ENCODE results near the gene KCNQ5.

KCNQ5 gene

DNA sequence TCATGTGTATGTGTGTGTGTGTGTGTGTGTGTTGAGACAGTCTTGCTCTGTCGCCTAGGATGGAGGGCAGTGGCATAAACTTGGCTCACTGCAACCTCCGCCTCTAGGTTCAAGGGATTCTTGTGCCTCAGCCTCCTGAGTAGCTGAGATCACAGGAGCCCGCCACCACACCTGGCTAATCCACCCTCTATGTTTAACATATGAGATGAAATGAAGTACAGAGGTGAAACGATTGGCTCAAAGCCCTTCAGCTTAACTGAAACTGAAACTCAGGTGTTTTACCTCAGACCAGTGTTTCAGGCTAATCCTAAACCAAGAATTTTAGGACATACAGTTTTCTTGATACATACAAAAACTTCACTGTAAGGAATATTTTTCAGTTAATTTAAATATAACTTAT is 167.3 kb downstream of the KCNQ5 start:
- DNase-seq (ENCODE audit: extremely low read depth in 1 of 2, low read depth in 1 of 2): no peak

DNA sequence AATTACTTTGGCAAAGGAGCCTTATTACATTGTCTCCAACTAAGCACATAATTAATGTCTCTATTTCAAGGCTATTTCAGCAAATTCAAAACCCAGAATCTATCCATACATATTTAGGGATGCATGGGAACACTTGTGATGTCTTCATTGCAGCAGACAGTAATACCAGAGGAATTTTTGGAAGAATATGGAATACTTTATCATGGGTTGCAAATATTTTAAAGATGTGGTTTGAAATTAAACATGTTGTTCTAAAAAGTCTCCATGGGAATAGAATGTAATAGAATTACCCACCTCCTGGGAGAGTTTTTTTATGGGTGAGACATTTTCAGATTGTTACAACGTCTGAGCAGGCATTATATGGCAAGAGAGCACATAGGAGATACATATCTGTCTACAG is 170.8 kb downstream of the KCNQ5 start:
- no peak for DNase-seq (ENCODE audit: extremely low read depth in 1 of 2, low read depth in 1 of 2)

DNA sequence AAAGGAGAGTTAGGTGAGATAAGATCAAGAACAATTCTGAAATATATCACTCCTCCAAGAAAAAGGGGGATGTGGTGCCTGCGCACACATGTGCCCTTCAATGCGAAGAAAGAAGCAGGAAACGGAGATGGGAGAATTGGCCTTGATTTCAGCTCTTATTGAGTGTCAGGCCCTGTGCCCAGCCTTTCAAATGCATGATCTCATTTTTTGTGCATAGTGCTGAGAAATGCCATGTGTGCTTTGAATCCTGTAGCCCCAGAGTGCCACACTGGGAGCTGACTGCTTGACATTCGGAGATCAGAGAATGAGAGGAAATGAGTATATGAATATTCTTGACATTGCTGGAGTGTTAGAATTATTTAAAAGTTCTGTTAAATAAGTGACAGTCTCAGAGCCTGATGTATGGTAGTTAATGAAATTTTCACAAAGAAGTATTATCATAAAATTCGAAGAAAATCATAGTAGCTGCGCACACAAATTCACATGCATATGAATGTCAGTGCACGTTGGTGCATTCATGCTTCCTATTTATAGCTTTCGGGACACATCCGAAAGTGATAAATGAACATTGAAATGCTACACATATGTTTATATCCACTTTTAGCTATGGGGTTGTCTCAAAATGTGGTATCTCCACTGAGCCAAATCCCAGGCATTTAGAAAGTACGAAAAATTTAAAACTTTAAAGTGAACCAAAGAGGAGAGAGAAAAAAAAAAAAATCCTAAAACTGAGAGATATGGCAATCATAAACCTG is 172.0 kb downstream of the KCNQ5 start:
- no peak for DNase-seq (ENCODE audit: extremely low read depth in 1 of 2, low read depth in 1 of 2)

- DNase-seq (ENCODE audit: extremely low read depth in 1 of 2, low read depth in 1 of 2): no peak
Observed at GRCh38 chr6:72798196-72798595, 176.3 kb downstream of the KCNQ5 start.

GRCh38 chr6:72809746-72810379 is 188.0 kb downstream of the KCNQ5 start:
- DNase-seq (ENCODE audit: extremely low read depth in 1 of 2, low read depth in 1 of 2): no peak

DNA sequence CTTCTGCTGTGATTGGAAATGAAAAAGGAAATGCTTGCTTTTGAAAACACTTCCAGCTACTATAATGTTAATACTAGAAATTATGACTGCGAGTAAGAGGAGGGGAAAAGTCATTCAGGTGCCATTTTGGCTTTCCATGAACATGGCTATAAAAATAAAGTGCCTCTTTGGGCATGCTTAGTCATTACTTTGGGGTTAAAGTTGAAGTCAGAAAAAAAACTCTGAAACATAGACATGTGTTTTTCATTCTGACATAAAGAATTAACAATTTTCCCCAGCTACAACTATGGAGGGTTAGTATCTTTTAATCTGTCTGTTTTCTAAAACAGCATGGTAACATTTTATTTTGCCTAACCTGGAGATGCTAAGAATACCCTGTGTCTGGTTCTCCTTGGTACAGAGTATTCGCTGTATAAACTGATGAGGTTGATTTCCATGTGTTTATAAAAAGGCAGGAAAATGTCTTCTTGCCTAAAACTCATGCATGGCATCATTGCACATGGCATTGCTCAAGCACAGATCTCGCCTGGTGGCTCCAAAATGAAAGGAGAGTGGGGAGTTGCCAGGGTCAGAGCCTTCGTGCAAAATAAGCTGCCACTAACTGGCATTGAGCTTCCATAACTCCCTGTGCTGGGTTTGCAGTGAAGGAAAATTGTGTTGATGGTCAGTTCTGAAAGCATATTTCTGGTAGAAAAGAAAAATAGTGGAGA is 188.9 kb downstream of the KCNQ5 start:
- no peak for DNase-seq (ENCODE audit: extremely low read depth in 1 of 2, low read depth in 1 of 2)

GRCh38 chr6:72811971-72812421 is 190.1 kb downstream of the KCNQ5 start:
- DNase-seq (ENCODE audit: extremely low read depth in 1 of 2, low read depth in 1 of 2): no peak

GRCh38 chr6:72813807-72814596 is 192.1 kb downstream of the KCNQ5 start:
- DNase-seq (ENCODE audit: extremely low read depth in 1 of 2, low read depth in 1 of 2): no peak

- no peak for DNase-seq (ENCODE audit: extremely low read depth in 1 of 2, low read depth in 1 of 2)
Observed at GRCh38 chr6:72816022-72816421, 194.2 kb downstream of the KCNQ5 start.

DNA sequence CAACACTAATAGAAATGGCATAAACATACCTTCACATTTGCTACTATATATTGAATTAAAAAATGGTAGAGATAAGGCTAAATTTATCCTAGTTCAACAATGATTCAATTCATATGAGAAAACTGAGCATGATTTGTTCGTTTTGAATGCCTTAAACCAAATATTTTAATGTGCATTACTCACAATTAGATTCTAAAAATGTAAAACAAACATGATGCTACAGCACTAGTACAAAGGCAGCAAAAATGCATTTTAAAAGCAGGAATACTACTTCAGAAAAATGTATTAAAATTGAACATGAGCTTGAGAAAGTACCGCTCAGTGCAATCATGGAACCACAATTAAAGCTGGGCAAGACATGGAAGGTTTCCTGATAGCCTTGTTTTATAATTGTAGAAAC is 195.3 kb downstream of the KCNQ5 start:
- no peak for DNase-seq (ENCODE audit: extremely low read depth in 1 of 2, low read depth in 1 of 2)

GRCh38 chr6:72819609-72820008 is 197.7 kb downstream of the KCNQ5 start:
- DNase-seq (ENCODE audit: extremely low read depth in 1 of 2, low read depth in 1 of 2): no peak

DNA sequence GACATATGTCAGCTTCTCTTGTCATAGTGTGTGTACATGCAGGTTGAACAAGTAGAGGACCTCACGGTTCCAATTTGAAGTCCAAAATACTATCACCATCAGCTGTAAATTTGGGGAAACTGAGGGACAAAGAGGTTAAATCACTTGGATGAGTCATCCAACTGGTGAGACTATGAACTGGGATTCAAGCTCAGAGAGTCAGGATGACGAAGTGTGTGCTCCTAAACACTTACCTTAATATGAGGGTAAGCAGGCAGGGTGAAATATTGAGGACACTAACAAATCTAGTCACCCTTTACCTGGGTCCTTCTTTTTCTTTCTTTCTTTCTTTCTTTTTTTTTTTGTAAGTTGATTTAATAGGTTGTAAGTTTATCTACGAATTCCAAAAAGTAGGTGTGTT is 198.3 kb downstream of the KCNQ5 start:
- DNase-seq (ENCODE audit: extremely low read depth in 1 of 2, low read depth in 1 of 2): no peak

DNA sequence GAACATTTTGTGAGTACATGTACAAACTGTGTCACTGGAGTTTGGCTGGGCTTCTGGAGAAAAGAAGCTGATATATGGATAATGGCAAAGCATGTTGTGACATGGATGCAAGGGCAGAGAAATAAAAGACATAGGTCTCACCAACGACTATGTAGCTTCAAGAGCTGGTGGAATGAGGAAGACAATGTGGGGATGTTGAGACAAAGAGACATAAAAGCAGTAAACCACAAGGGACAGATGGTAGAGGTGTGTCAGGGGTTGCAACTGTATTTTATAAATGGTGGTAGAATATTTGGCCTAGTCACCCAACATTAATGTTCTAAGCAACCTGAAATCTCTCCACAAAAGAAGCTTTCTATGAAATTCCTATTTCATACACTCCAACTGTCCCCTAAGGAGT is 199.0 kb downstream of the KCNQ5 start:
- no peak for DNase-seq (ENCODE audit: extremely low read depth in 1 of 2, low read depth in 1 of 2)

DNA sequence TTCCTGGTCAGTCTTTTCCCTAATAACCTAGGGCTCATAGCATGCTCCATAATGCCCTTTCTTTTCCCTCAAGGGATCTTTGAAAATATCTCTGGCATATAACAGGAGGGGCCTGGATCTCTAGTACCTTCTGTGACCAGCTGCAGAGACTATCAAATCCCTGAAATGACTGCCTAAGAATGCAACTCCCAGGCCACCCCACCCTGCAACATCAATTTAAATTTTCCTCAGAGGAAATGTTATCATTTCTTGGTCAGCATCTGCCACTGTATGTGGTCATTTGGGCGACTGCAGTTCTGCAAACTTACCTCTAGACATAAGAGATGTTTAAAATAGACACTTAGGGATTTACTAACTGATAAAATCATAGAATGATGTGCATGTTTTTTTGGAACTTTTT is 200.2 kb downstream of the KCNQ5 start:
- DNase-seq (ENCODE audit: extremely low read depth in 1 of 2, low read depth in 1 of 2): no peak

GRCh38 chr6:72822691-72823090 is 200.8 kb downstream of the KCNQ5 start:
- no peak for DNase-seq (ENCODE audit: extremely low read depth in 1 of 2, low read depth in 1 of 2)

DNA sequence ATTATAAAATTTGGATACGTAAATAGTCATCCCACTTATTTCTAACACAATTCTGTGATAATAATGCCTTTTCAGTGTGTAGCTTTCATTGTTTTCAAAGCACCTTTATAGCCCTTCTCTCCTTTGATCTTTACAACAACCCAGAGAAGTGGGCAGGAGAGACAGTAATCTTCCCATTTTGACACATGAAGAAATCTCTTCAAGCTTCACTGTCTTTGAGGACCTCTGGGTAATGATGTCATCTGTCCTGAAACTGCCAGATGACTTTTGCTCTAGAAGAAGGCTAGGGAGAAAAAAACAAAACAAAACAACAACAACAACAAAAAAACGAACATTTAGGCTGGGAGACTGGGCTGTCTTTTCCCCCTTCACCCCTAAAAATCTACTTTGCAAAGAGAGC is 203.0 kb downstream of the KCNQ5 start:
- no peak for DNase-seq (ENCODE audit: extremely low read depth in 1 of 2, low read depth in 1 of 2)

- no peak for DNase-seq (ENCODE audit: extremely low read depth in 1 of 2, low read depth in 1 of 2)
Observed at GRCh38 chr6:72825315-72825911, 203.5 kb downstream of the KCNQ5 start.

- DNase-seq (ENCODE audit: extremely low read depth in 1 of 2, low read depth in 1 of 2): no peak
Observed at GRCh38 chr6:72826037-72826436, 204.2 kb downstream of the KCNQ5 start.

DNA sequence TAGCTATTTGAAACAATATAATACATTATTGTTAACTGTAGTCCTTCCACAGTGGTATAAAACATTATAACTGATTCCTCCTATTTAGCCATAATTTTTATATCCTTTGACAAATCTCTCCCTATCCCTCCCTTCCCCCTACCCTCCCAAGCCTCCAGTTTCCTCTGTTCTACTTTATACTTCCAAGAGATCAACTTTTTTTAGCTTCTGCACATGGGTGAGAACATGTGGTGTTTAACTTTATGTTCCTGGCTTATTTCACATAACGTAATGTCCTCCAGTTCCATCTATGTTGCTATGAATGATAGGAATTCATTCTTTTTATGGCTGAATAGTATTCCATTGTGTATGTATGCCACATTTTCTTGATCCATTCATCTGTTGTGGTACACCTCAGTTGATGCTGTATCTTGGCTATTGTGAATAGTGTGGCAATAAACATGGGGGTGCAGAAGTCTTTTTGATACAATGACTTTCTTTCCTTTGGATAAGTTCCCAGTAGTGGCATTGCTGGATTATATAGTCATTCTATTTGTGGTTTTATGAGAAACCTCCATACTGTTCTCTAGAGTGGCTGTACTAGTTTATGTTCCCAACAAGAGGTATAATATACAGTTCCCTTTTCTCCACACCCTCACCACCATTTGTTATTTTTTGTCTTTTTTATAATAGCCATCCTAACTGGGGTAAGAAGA is 205.0 kb downstream of the KCNQ5 start:
- DNase-seq (ENCODE audit: extremely low read depth in 1 of 2, low read depth in 1 of 2): no peak

DNA sequence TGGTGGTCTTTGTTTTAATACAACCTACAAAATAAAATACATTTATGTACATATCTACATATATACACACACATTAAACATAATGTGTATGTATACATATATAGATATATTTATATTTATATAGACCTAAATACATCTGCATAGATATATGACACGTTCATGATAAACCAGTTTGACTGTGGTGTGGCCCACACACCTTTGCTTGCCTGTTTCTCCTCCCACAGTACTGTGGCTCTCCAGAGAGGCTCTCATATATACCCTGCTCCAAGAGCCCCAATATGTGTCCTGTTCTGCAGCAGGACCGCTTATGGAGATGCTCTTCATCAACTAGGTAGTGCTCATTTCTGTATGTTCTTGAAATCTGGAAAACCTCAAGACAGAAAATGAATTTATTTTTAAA is 207.0 kb downstream of the KCNQ5 start:
- no peak for DNase-seq (ENCODE audit: extremely low read depth in 1 of 2, low read depth in 1 of 2)
